ENCODE data around the gene CHST9.

GRCh38 chr18:27061488-27062095 lies 123.5 kb downstream of the CHST9 start:
- TF ChIP-seq CTCF (IDR thresholded peaks at IDR 0.05) (no peak), POLR2A (IDR thresholded peaks at IDR 0.05; ENCODE audit: low read length) (no peak), MAZ (IDR thresholded peaks at IDR 0.05; ENCODE audit: borderline replicate concordance, low read depth, low read length) (no peak), RAD21 (conservative IDR thresholded peaks at IDR 0.05 in 1 of 2, IDR thresholded peaks at IDR 0.05 in 1 of 2) (no peak), PBX3 (IDR thresholded peaks at IDR 0.05) (no peak), EP300 (IDR thresholded peaks at IDR 0.05) (no peak), HOXA7 (CRISPR knock-in tag; IDR thresholded peaks at IDR 0.05) (no peak), CHD4 (IDR thresholded peaks at IDR 0.05; ENCODE audit: borderline replicate concordance) (no peak), BCL3 (IDR thresholded peaks at IDR 0.05) (no peak), MAX (IDR thresholded peaks at IDR 0.05) (no peak), POLR2AphosphoS2 (conservative IDR thresholded peaks at IDR 0.05; ENCODE audit: low read length) (no peak), KDM5A (IDR thresholded peaks at IDR 0.05) (no peak)
- TF ChIP-seq, protein P1, sequence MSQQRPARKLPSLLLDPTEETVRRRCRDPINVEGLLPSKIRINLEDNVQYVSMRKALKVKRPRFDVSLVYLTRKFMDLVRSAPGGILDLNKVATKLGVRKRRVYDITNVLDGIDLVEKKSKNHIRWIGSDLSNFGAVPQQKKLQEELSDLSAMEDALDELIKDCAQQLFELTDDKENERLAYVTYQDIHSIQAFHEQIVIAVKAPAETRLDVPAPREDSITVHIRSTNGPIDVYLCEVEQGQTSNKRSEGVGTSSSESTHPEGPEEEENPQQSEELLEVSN (IDR thresholded peaks at IDR 0.05; ENCODE audit: borderline replicate concordance, low read depth), result no peak

All from A549 (cell line).